Measurements from ENCODE around the gene TNNC1. TPM values are rescaled to one million over a fixed set of nuclear protein-coding genes. Genes with fewer than 3 reads are reported as not detected.

The TNNC1 gene
- total and polyA plus RNA-seq, 9 of the 15 experiments (the other 6 are each of a cell fraction or from before 2014, with no cell fraction given) = 0.08 to 0.85 (median 0.42) TPM; not detected in 4

- no TSS peak for BruUV-seq (replicated peaks)
Measured at GRCh38 chr3:52443791-52444687, 9.8 kb downstream of the TNNC1 start.

More at GRCh38 chr3:52443791-52444687, 9.8 kb downstream of the TNNC1 start:
- no peaks in the 10 kb centered on the region for H3K9me3 ChIP-seq (replicated peaks; ENCODE audit: control insufficient read depth, insufficient read depth, low read depth, low read length)
- TF ChIP-seq THRB (CRISPR knock-in tag; conservative IDR thresholded peaks at IDR 0.05) (no peak), MCM2 (IDR thresholded peaks at IDR 0.05; ENCODE audit: low read depth) (no peak)
- TF ChIP-seq, protein P1, sequence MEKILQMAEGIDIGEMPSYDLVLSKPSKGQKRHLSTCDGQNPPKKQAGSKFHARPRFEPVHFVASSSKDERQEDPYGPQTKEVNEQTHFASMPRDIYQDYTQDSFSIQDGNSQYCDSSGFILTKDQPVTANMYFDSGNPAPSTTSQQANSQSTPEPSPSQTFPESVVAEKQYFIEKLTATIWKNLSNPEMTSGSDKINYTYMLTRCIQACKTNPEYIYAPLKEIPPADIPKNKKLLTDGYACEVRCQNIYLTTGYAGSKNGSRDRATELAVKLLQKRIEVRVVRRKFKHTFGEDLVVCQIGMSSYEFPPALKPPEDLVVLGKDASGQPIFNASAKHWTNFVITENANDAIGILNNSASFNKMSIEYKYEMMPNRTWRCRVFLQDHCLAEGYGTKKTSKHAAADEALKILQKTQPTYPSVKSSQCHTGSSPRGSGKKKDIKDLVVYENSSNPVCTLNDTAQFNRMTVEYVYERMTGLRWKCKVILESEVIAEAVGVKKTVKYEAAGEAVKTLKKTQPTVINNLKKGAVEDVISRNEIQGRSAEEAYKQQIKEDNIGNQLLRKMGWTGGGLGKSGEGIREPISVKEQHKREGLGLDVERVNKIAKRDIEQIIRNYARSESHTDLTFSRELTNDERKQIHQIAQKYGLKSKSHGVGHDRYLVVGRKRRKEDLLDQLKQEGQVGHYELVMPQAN (IDR thresholded peaks at IDR 0.05; ENCODE audit: borderline replicate concordance) = no peak
- no peak overlapping the region for H3K27ac ChIP-seq (ENCODE audit: extremely low read depth, low read depth, low read length)
- FAIRE-seq (no peak), DNase-seq (ENCODE audit: extremely low read depth in 1 of 4, low spot score in 3 of 4) (no peak), ATAC-seq (no peak)
- CTCF ChIA-PET (ENCODE audit: low intra/inter-chr PET ratio) = interaction anchor here (1.8 kb wide), 1 partner anchor 15 kb away, joined by 8 read pairs; no protein-coding TSS in a partner anchor
- in situ Hi-C loops (cut with MboI) (loop anchor here (10.0 kb wide), 1 partner anchor 149 kb away; no protein-coding TSS in a partner anchor), intact Hi-C loops (cut with micrococcal nuclease) (no loop called here)
- H3K79me2 ChIP-seq (ENCODE audit: control insufficient read depth, insufficient read depth, low read length) = no peaks in the 10 kb centered on the region
- no peaks in the 10 kb centered on the region for H3K36me3 ChIP-seq (ENCODE audit: control insufficient read depth, insufficient read depth, low read length)
- peaks cover 0 to 26% of the 10 kb centered on the region in 2 experiments; a peak in 2 of 5 replicates for H3K4me1 ChIP-seq (replicated peaks in 1 of 2; ENCODE audit: control insufficient read depth in 2 of 2, insufficient read depth in 2 of 2, low read length in 2 of 2)
- no peak overlapping the region for H3K4me2 ChIP-seq (ENCODE audit: insufficient read depth, low read length)
- H4K20me1 ChIP-seq (replicated peaks; ENCODE audit: control insufficient read depth, insufficient read depth, low read length) = no peaks in the 10 kb centered on the region
- H2AFZ ChIP-seq (ENCODE audit: low read depth, low read length) = peak overlapping the region; percentile 23; the same call in 1 of the 2 replicates
- POLR2A ChIA-PET = interaction anchor here (0.5 to 0.7 kb wide), 2 partner anchors 113 to 210 kb away, joined by 3 to 4 read pairs; no protein-coding TSS in a partner anchor
- H3K4me3 ChIP-seq = no peak overlapping the region
- H3K27me3 ChIP-seq (ENCODE audit: control insufficient read depth in 2 of 2, insufficient read depth in 2 of 2, low read length in 2 of 2) = peaks cover 0 to 4% of the 10 kb centered on the region in 2 experiments; a peak in 1 of 5 replicates
- H3K9ac ChIP-seq (ENCODE audit: insufficient read depth in 1 of 2, low read depth in 2 of 2, low read length in 2 of 2) = no peak overlapping the region; a peak in 1 of 4 replicates
- H3K9me1 ChIP-seq (ENCODE audit: control insufficient read depth, insufficient read depth, low read length) = no peaks in the 10 kb centered on the region
- 43% methylated on average over 18 of the region's 25 CpGs for WGBS (ENCODE audit: insufficient coverage, low coverage, missing lambda C conversion rate)

Measured in K562 (cell line).